Mesothelial cell of epicardium (in vitro differentiated cells): ENCODE data around the gene MACROD2. TPM values are rescaled to one million over a fixed set of nuclear protein-coding genes. Genes with fewer than 3 reads are reported as not detected.

ENCODE experiments used
- DNase-seq, 2 experiments: peaks; one replicate each; pipeline ENCODE4 v3.0.0; 2021; ENCODE audit warnings: low spot score in 2 of 2; ENCODE audit not compliant: unreplicated experiment in 2 of 2
- H3K27ac Mint-ChIP-seq: 2 replicates; pipeline ENCODE4 v1.8.0; 2021; ENCODE audit warnings: mixed read lengths
- H3K27me3 Mint-ChIP-seq: 2 replicates; pipeline ENCODE4 v1.8.0; 2021; ENCODE audit warnings: low read depth, mixed read lengths
- H3K36me3 Mint-ChIP-seq: 2 replicates; pipeline ENCODE4 v1.8.0; 2021; ENCODE audit warnings: mixed read lengths
- H3K4me1 Mint-ChIP-seq: 2 replicates; pipeline ENCODE4 v1.8.0; 2021; ENCODE audit warnings: mixed read lengths
- H3K4me3 Mint-ChIP-seq: 2 replicates; pipeline ENCODE4 v1.8.0; 2021; ENCODE audit warnings: mild to moderate bottlenecking, moderate library complexity, mixed read lengths
- H3K9me3 Mint-ChIP-seq: 2 replicates; pipeline ENCODE4 v1.8.0; 2021; ENCODE audit warnings: mixed read lengths
- total RNA-seq: library from RNA; stranded (reverse); gene quantifications from 3 replicates; pipeline ENCODE4 v1.2.1, GENCODE V29; 2021
- TF ChIP-seq, protein P1 (sequence below): fragments of 200-600 bp; sonication (generic); IDR thresholded peaks from one replicate; pipeline ENCODE4 v1.5.0; 2021; ENCODE audit warnings: antibody characterized with exemption; ENCODE audit not compliant: unreplicated experiment

The MACROD2 gene
- total RNA-seq, 1 donor from 2014 or later: 10.0 TPM

GRCh38 chr20:14631011-14631410 lies 635.7 kb downstream of the MACROD2 start:
- DNase-seq: no peak
- no peaks in the 10 kb centered on the region for H3K27me3 Mint-ChIP-seq
- H3K27ac Mint-ChIP-seq: no peak overlapping the region
- peaks cover 14% of the 10 kb centered on the region for H3K4me1 Mint-ChIP-seq
- no peaks in the 10 kb centered on the region for H3K36me3 Mint-ChIP-seq
- no peak overlapping the region for H3K4me3 Mint-ChIP-seq
- peaks cover 3% of the 10 kb centered on the region for H3K9me3 Mint-ChIP-seq
- TF ChIP-seq, protein P1, sequence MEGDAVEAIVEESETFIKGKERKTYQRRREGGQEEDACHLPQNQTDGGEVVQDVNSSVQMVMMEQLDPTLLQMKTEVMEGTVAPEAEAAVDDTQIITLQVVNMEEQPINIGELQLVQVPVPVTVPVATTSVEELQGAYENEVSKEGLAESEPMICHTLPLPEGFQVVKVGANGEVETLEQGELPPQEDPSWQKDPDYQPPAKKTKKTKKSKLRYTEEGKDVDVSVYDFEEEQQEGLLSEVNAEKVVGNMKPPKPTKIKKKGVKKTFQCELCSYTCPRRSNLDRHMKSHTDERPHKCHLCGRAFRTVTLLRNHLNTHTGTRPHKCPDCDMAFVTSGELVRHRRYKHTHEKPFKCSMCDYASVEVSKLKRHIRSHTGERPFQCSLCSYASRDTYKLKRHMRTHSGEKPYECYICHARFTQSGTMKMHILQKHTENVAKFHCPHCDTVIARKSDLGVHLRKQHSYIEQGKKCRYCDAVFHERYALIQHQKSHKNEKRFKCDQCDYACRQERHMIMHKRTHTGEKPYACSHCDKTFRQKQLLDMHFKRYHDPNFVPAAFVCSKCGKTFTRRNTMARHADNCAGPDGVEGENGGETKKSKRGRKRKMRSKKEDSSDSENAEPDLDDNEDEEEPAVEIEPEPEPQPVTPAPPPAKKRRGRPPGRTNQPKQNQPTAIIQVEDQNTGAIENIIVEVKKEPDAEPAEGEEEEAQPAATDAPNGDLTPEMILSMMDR: no peak

GRCh38 chr20:14632906-14633305 lies 637.6 kb downstream of the MACROD2 start:
- DNase-seq: no peak
- Mint-ChIP-seq H3K9me3 (peaks cover 3% of the 10 kb centered on the region), H3K36me3 (no peaks in the 10 kb centered on the region), H3K27ac (no peak overlapping the region), H3K4me1 (peaks cover 16% of the 10 kb centered on the region), H3K27me3 (no peaks in the 10 kb centered on the region), H3K4me3 (no peak overlapping the region)
- TF ChIP-seq, protein P1: no peak

- no peak for DNase-seq
- H3K4me1 Mint-ChIP-seq: peaks cover 16% of the 10 kb centered on the region
These were observed 638.2 kb downstream of the MACROD2 start for GRCh38 chr20:14633507-14633906.

GRCh38 chr20:14634665-14635064 lies 639.3 kb downstream of the MACROD2 start:
- Mint-ChIP-seq H3K36me3 (peaks cover 4% of the 10 kb centered on the region), H3K27me3 (no peaks in the 10 kb centered on the region), H3K4me1 (peaks cover 16% of the 10 kb centered on the region), H3K4me3 (no peak overlapping the region), H3K27ac (peak overlapping the region; percentile 47), H3K9me3 (peaks cover 9% of the 10 kb centered on the region)
- DNase-seq: no peak
- TF ChIP-seq, protein P1: no peak

More at GRCh38 chr20:14633507-14633906, 638.2 kb downstream of the MACROD2 start:
- TF ChIP-seq, protein P1: no peak
- H3K36me3 Mint-ChIP-seq: no peaks in the 10 kb centered on the region
- H3K4me3 Mint-ChIP-seq: no peak overlapping the region
- no peaks in the 10 kb centered on the region for H3K27me3 Mint-ChIP-seq
- peaks cover 3% of the 10 kb centered on the region for H3K9me3 Mint-ChIP-seq
- H3K27ac Mint-ChIP-seq: no peak overlapping the region

DNA sequence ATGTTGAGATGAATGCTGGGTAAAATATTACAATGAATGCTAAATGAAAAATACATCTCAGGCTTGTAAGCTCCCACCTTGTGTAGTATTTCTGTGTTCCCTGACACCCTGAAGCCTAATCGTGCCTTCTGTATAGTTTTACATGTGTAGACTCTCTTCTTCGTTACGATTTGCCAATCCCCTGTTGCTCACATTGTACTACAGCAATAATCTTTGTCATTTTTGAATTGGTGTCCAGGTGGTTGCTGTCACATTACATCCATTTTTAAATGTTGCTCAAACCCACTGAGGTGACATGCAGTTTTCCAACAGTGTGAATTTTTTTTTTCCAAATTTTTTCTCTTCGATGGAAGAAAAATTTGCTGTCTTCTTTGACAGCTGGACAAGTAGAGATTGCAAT lies 642.1 kb downstream of the MACROD2 start:
- Mint-ChIP-seq H3K27ac (no peak overlapping the region), H3K4me3 (no peak overlapping the region), H3K4me1 (peaks cover 16% of the 10 kb centered on the region), H3K27me3 (no peaks in the 10 kb centered on the region), H3K36me3 (peaks cover 18% of the 10 kb centered on the region), H3K9me3 (peaks cover 33% of the 10 kb centered on the region)
- TF ChIP-seq, protein P1: no peak
- DNase-seq: no peak

GRCh38 chr20:14643146-14643545 lies 647.8 kb downstream of the MACROD2 start:
- Mint-ChIP-seq H3K27ac (no peak overlapping the region), H3K36me3 (peaks cover 18% of the 10 kb centered on the region), H3K4me1 (no peaks in the 10 kb centered on the region), H3K4me3 (no peak overlapping the region), H3K27me3 (no peaks in the 10 kb centered on the region), H3K9me3 (peaks cover 32% of the 10 kb centered on the region)
- TF ChIP-seq, protein P1: no peak
- DNase-seq: no peak
